ENCODE measurements around the gene RNF114. TPM values are rescaled to one million over a fixed set of nuclear protein-coding genes. Genes with fewer than 3 reads are reported as not detected.
"Not testable (repeated sequence)": the region's sequence is repeated elsewhere in the genome, so short reads cannot be mapped to it uniquely, and the experiment has no call there.

Gene RNF114
- total and polyA plus RNA-seq, 8 donors, result 60.8 to 70.9 (median 65.6) TPM

DNA sequence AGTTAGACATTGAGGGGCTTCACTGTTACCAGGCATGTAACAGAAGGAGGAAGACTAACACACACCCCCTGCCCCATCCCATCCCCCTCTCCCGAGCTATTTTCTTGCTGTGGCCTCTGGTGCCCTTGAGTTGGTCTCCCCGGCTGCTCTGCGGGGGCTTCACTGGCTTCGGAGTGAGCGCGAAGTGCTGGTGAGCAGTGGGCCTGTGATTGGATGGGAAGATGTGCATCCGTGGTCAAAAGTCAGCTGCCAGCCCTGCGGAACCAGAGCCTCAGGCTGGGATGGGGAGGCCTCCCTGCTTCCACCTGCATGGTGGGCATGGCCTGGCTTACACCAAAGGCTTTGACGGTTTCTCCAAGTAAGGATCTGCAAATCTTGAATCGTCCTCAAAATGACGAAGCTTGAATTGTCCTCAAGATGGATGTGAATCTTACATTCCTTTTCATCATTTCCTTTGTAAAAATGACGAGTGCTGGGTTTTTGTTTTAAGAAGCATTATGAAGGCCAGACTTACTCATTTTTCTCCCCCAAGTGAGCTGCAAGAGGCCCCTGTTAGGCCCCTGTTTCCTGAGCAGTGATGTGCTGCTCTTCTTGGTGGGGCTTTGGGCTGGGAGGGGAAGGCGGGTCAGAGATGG lies 44.6 kb upstream of the RNF114 start:
- no peak for ATAC-seq
- H3K36me3 ChIP-seq, result peaks cover 0 to 33% of the 10 kb centered on the region in 2 donors
- TF ChIP-seq, protein P1, sequence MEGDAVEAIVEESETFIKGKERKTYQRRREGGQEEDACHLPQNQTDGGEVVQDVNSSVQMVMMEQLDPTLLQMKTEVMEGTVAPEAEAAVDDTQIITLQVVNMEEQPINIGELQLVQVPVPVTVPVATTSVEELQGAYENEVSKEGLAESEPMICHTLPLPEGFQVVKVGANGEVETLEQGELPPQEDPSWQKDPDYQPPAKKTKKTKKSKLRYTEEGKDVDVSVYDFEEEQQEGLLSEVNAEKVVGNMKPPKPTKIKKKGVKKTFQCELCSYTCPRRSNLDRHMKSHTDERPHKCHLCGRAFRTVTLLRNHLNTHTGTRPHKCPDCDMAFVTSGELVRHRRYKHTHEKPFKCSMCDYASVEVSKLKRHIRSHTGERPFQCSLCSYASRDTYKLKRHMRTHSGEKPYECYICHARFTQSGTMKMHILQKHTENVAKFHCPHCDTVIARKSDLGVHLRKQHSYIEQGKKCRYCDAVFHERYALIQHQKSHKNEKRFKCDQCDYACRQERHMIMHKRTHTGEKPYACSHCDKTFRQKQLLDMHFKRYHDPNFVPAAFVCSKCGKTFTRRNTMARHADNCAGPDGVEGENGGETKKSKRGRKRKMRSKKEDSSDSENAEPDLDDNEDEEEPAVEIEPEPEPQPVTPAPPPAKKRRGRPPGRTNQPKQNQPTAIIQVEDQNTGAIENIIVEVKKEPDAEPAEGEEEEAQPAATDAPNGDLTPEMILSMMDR (IDR thresholded peaks at IDR 0.05), result no peak
- H3K27ac ChIP-seq, result no peak overlapping the region
- no peak for DNase-seq
- intact Hi-C loops (cut with DNase I), result no loop called here
- H3K4me3 ChIP-seq, result no peak overlapping the region
- no peaks in the 10 kb centered on the region for H3K9me3 ChIP-seq
- peaks cover 26 to 95% of the 10 kb centered on the region in 2 donors for H3K4me1 ChIP-seq
- H3K27me3 ChIP-seq, result no peaks in the 10 kb centered on the region

- DNase-seq, result no peak
- H3K27ac ChIP-seq, result peak overlapping the region in 1 of 2 donors; percentile 13
- no peak for ATAC-seq
Observed at GRCh38 chr20:49892260-49892659, 43.9 kb upstream of the RNF114 start.

GRCh38 chr20:49892817-49893216 lies 43.4 kb upstream of the RNF114 start:
- Histone ChIP-seq H3K9me3 (no peaks in the 10 kb centered on the region), H3K36me3 (peaks cover 0 to 20% of the 10 kb centered on the region in 2 donors), H3K27me3 (no peaks in the 10 kb centered on the region), H3K27ac (peak overlapping the region in 1 of 2 donors; percentile 13), H3K4me1 (peaks cover 26 to 95% of the 10 kb centered on the region in 2 donors), H3K4me3 (no peak overlapping the region)
- DNase-seq, result no peak
- intact Hi-C loops (cut with DNase I), result no loop called here
- TF ChIP-seq, protein P1 (IDR thresholded peaks at IDR 0.05), result no peak
- ATAC-seq, result no peak

More at GRCh38 chr20:49892260-49892659, 43.9 kb upstream of the RNF114 start:
- H3K27me3 ChIP-seq, result no peaks in the 10 kb centered on the region
- H3K4me3 ChIP-seq, result no peak overlapping the region
- TF ChIP-seq, protein P1 (IDR thresholded peaks at IDR 0.05), result no peak
- peaks cover 0 to 26% of the 10 kb centered on the region in 2 donors for H3K36me3 ChIP-seq
- intact Hi-C loops (cut with DNase I), result no loop called here
- H3K9me3 ChIP-seq, result no peaks in the 10 kb centered on the region
- peaks cover 26 to 95% of the 10 kb centered on the region in 2 donors for H3K4me1 ChIP-seq

DNA sequence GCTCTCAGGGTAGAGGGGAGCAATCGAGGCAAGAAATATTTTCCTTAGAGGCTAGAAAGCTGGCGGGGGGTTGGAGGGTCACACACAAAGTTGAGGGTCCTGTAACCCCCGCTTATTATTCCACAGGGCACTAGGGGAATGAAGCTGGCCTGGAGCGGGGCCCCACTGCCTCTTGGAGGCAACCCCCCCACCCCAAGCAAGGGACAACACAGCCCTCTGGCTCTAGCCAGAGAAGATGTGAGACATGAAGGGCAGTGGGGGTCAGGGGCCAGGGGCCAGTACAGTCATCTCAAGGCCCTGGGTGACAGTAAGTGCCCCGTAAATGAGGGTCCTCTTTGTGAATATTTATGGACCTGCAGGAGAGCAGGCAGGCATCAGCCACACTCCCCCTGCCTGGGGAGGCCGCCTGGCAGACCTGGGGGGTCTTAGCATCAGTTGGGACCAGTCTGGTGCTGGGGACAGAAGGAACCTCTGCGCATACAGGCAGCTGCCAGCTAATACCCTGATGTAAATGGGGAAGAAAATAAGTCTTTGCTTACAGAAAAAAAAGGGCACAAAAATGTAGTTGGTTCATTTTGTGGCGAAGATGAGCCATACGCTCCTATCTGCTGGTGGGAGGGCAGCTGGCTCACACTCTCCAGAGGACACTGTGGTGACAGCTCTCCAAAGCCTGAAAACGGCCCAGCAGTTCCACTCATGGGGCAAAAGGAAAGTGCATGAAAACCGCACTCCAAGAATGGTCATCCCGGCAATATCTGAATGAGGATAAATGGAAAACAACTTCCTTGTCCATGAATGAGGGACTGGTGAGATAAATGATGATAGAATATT lies 42.7 kb upstream of the RNF114 start:
- Histone ChIP-seq H3K4me3 (no peak overlapping the region), H3K9me3 (no peaks in the 10 kb centered on the region), H3K36me3 (peaks cover 0 to 14% of the 10 kb centered on the region in 2 donors), H3K4me1 (peaks cover 26 to 89% of the 10 kb centered on the region in 2 donors), H3K27ac (no peak overlapping the region), H3K27me3 (no peaks in the 10 kb centered on the region)
- no peak for DNase-seq
- TF ChIP-seq, protein P1 (IDR thresholded peaks at IDR 0.05), result no peak
- intact Hi-C loops (cut with DNase I), result no loop called here
- no peak for ATAC-seq

GRCh38 chr20:49894073-49894470 lies 42.1 kb upstream of the RNF114 start:
- Histone ChIP-seq H3K36me3 (peaks cover 0 to 8% of the 10 kb centered on the region in 2 donors), H3K27ac (no peak overlapping the region), H3K4me3 (no peak overlapping the region), H3K4me1 (peaks cover 26 to 83% of the 10 kb centered on the region in 2 donors), H3K9me3 (no peaks in the 10 kb centered on the region), H3K27me3 (no peaks in the 10 kb centered on the region)
- ATAC-seq (no peak), DNase-seq (no peak)
- intact Hi-C loops (cut with DNase I), result no loop called here
- TF ChIP-seq, protein P1 (IDR thresholded peaks at IDR 0.05), result no peak

- Histone ChIP-seq H3K27ac (peak overlapping the region in 1 of 2 donors; percentile 65), H3K4me1 (peaks cover 12 to 73% of the 10 kb centered on the region in 2 donors)
- ATAC-seq; H3K27me3 ChIP-seq; intact Hi-C loops (cut with DNase I); H3K9me3 ChIP-seq; H3K4me3 ChIP-seq; DNase-seq; H3K36me3 ChIP-seq: not testable (repeated sequence)
Observed at GRCh38 chr20:49895474-49896093, 40.6 kb upstream of the RNF114 start.

Measured in left lung (tissue), 10 donors.